Keratinocyte (primary cell): ENCODE measurements around the gene CAPN14. TPM values are rescaled to one million over a fixed set of nuclear protein-coding genes. Genes with fewer than 3 reads are reported as not detected.

Experiments used
- DNase-seq: peaks from one replicate; pipeline ENCODE4 v3.0.0-alpha.2; 2011; ENCODE audit warnings: low read depth, missing footprints, low spot score
- FAIRE-seq: peaks from 2 replicates; lab custom pipeline; 2011; peaks lifted over from hg19 to GRCh38; lab: Jason Lieb, UNC
- H2AFZ ChIP-seq: 2 replicates; pipeline ENCODE4 v1.6.0; 2012; ENCODE audit warnings: low read length, control low read depth, inconsistent platforms; ENCODE audit not compliant: control insufficient read depth
- H3K27ac ChIP-seq: 2 replicates; pipeline ENCODE4 v1.5.1; 2011; ENCODE audit warnings: low read length; ENCODE audit not compliant: control insufficient read depth, insufficient read depth
- H3K27me3 ChIP-seq: 3 replicates; pipeline ENCODE4 v1.6.0; 2011; ENCODE audit warnings: low read length; ENCODE audit not compliant: control insufficient read depth, insufficient read depth; ENCODE audit errors: extremely low read depth
- H3K36me3 ChIP-seq, 2 experiments: 2 replicates in 1 of 2; 3 replicates in 1 of 2; pipeline ENCODE4 v1.5.1; 2011; ENCODE audit warnings: low read length in 2 of 2, mild to moderate bottlenecking in 1 of 2; ENCODE audit not compliant: control insufficient read depth in 2 of 2, insufficient read depth in 2 of 2; ENCODE audit errors: extremely low read depth in 1 of 2
- H3K4me1 ChIP-seq: 3 replicates; pipeline ENCODE4 v1.5.1; 2011; ENCODE audit warnings: low read length; ENCODE audit not compliant: control insufficient read depth, insufficient read depth; ENCODE audit errors: extremely low read depth
- H3K4me2 ChIP-seq: 3 replicates; pipeline ENCODE4 v1.6.0; 2011; ENCODE audit warnings: low read depth, low read length; ENCODE audit not compliant: control insufficient read depth, insufficient read depth; ENCODE audit errors: extremely low read depth
- H3K4me3 ChIP-seq, 3 experiments: fragments of 200-600 bp in 1 of 3; sonication (generic) in 1 of 3; 2 replicates in 2 of 3; 3 replicates in 1 of 3; pipeline ENCODE4 v1.5.1; 2011 to 2016; ENCODE audit warnings: low read length in 3 of 3, mild to moderate bottlenecking in 3 of 3, control low read depth in 2 of 3, inconsistent platforms in 1 of 3, low read depth in 1 of 3, mixed read lengths in 1 of 3, mixed run types in 1 of 3, moderate library complexity in 1 of 3; ENCODE audit not compliant: control insufficient read depth in 2 of 3, insufficient read depth in 2 of 3; ENCODE audit errors: extremely low read depth in 1 of 3
- H3K79me2 ChIP-seq: 2 replicates; pipeline ENCODE4 v1.6.0; 2012; ENCODE audit warnings: low read length; ENCODE audit not compliant: control insufficient read depth, insufficient read depth
- H3K9ac ChIP-seq: 3 replicates; pipeline ENCODE4 v1.6.0; 2011; ENCODE audit warnings: low read length; ENCODE audit not compliant: control insufficient read depth, insufficient read depth; ENCODE audit errors: extremely low read depth
- H3K9me1 ChIP-seq: 3 replicates; pipeline ENCODE4 v1.6.0; 2011; ENCODE audit warnings: low read length; ENCODE audit not compliant: control insufficient read depth, insufficient read depth; ENCODE audit errors: extremely low read depth
- H3K9me3 ChIP-seq: 2 replicates; pipeline ENCODE4 v1.5.1; 2012; ENCODE audit warnings: low read depth, low read length; ENCODE audit not compliant: control insufficient read depth
- H4K20me1 ChIP-seq: 3 replicates; pipeline ENCODE4 v1.6.0; 2011; ENCODE audit warnings: low read length; ENCODE audit not compliant: control insufficient read depth, insufficient read depth; ENCODE audit errors: extremely low read depth
- CTCF ChIP-seq, 3 experiments: IDR thresholded peaks in 1 of 3; conservative IDR thresholded peaks in 1 of 3; optimal IDR thresholded peaks in 1 of 3; 2 replicates in 2 of 3; 3 replicates in 1 of 3; pipeline versions ENCODE3 to v1.5.1; 2011; ENCODE audit warnings: low read length in 3 of 3, mild to moderate bottlenecking in 3 of 3, moderate library complexity in 2 of 3, control low read depth in 1 of 3, inconsistent platforms in 1 of 3; ENCODE audit not compliant: insufficient read depth in 2 of 3; ENCODE audit errors: extremely low read depth in 1 of 3
- EZH2 ChIP-seq: IDR thresholded peaks from one replicate; pipeline ENCODE4 v1.6.1; 2012; ENCODE audit warnings: inconsistent platforms, mild to moderate bottlenecking, low read length, moderate library complexity
- dilution Hi-C: fragments of 300-500 bp; cut with MboI; formaldehyde crosslinking; loops from one replicate; pipeline ENCODE4 v1.7.0; 2020; ENCODE audit warnings: low sequenced_read_pairs; ENCODE audit not compliant: extremely low pct_ligation_motif_present
- polyA plus RNA-seq, 5 experiments: library from polyadenylated mRNA; depleted of rRNA in 3 of 5; stranded (reverse) in 3 of 5; stranded (forward) in 1 of 5; unstranded in 1 of 5; fragments of >200 nt; gene quantifications; 1 replicate in 1 of 5; 2 replicates in 3 of 5; 3 replicates in 1 of 5; pipeline versions ENCODE4 v1.2.1 to v1.2.3, GENCODE V29; 2011 to 2012; ENCODE audit warnings: missing spikeins in 2 of 5, low read depth in 1 of 5, low replicate concordance in 1 of 5

CAPN14 gene
- polyA plus RNA-seq, 1 donor (not counting 4 experiments of a cell fraction or from before 2014, with no cell fraction given): 1.1 TPM

GRCh38 chr2:31265234-31265633 is 47.9 kb upstream of the CAPN14 start:
- H3K4me1 ChIP-seq: no peaks in the 10 kb centered on the region
- H3K9ac ChIP-seq: no peak overlapping the region
- H3K4me2 ChIP-seq: no peak overlapping the region
- FAIRE-seq (no peak), DNase-seq (no peak)
- no peaks in the 10 kb centered on the region for H3K9me3 ChIP-seq
- no peak overlapping the region for H3K4me3 ChIP-seq
- no peaks in the 10 kb centered on the region for H4K20me1 ChIP-seq
- TF ChIP-seq EZH2 (no peak), CTCF (optimal IDR thresholded peaks at IDR 0.05 in 1 of 3, IDR thresholded peaks at IDR 0.05 in 1 of 3, conservative IDR thresholded peaks at IDR 0.05 in 1 of 3; ENCODE audit: extremely low read depth in 1 of 3, insufficient read depth in 2 of 3, low read length in 3 of 3) (no peak)
- no peaks in the 10 kb centered on the region for H3K9me1 ChIP-seq
- dilution Hi-C loops: no loop called here
- H3K36me3 ChIP-seq: peaks cover 0 to 1% of the 10 kb centered on the region in 2 experiments
- H3K79me2 ChIP-seq: no peaks in the 10 kb centered on the region
- H2AFZ ChIP-seq: no peak overlapping the region
- H3K27ac ChIP-seq: no peak overlapping the region
- H3K27me3 ChIP-seq: no peaks in the 10 kb centered on the region

GRCh38 chr2:31263636-31264190 is 46.4 kb upstream of the CAPN14 start:
- no peaks in the 10 kb centered on the region for H3K27me3 ChIP-seq
- no peak overlapping the region for H2AFZ ChIP-seq
- H3K27ac ChIP-seq: no peak overlapping the region
- no peaks in the 10 kb centered on the region for H3K79me2 ChIP-seq
- dilution Hi-C loops: no loop called here
- peaks cover 0 to 1% of the 10 kb centered on the region in 2 experiments for H3K36me3 ChIP-seq
- no peaks in the 10 kb centered on the region for H3K4me1 ChIP-seq
- H3K4me2 ChIP-seq: no peak overlapping the region
- H3K9ac ChIP-seq: no peak overlapping the region
- TF ChIP-seq EZH2 (no peak), CTCF (optimal IDR thresholded peaks at IDR 0.05 in 1 of 3, IDR thresholded peaks at IDR 0.05 in 1 of 3, conservative IDR thresholded peaks at IDR 0.05 in 1 of 3; ENCODE audit: extremely low read depth in 1 of 3, insufficient read depth in 2 of 3, low read length in 3 of 3) (no peak)
- no peaks in the 10 kb centered on the region for H4K20me1 ChIP-seq
- DNase-seq (no peak), FAIRE-seq (peak; percentile 17)
- H3K4me3 ChIP-seq: no peak overlapping the region
- no peaks in the 10 kb centered on the region for H3K9me1 ChIP-seq
- H3K9me3 ChIP-seq: no peaks in the 10 kb centered on the region
